ENCODE results near the gene ZNF569.
"Not testable (repeated sequence)": the region's sequence is repeated elsewhere in the genome, so short reads cannot be mapped to it uniquely, and the experiment has no call there.

ZNF569 gene

DNA sequence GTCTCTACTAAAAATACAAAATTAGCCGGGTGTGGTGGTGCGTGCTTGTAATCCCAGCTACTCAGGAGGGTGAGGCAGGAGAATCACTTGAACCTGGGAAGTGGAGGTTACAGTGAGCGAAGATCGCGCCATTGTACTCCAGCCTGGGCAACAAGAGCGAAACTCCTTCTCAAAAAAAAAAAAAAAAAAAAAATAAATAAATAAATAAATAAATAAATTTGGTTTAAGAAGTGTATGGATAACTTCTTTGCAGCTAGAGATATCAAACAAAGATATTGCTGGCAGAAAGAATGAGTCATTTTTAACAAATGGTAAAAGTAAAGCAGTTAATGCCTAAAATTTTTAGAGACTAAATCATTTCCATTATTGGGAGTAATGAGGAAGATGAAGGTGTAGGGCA, 75.8 kb downstream of the ZNF569 start:
- not testable (repeated sequence) for DNase-seq

DNA sequence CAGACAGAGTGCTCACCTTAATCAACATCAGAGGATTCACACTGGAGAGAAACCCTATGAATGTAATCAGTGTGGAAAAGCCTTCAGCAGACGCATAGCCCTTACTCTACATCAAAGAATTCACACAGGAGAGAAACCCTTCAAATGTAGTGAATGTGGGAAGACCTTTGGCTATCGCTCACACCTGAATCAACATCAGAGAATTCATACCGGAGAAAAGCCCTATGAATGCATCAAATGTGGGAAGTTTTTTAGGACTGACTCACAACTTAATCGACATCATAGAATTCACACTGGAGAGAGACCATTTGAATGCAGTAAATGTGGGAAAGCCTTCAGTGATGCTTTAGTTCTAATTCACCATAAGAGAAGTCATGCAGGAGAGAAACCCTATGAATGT, 78.0 kb downstream of the ZNF569 start:
- DNase-seq = no peak

DNA sequence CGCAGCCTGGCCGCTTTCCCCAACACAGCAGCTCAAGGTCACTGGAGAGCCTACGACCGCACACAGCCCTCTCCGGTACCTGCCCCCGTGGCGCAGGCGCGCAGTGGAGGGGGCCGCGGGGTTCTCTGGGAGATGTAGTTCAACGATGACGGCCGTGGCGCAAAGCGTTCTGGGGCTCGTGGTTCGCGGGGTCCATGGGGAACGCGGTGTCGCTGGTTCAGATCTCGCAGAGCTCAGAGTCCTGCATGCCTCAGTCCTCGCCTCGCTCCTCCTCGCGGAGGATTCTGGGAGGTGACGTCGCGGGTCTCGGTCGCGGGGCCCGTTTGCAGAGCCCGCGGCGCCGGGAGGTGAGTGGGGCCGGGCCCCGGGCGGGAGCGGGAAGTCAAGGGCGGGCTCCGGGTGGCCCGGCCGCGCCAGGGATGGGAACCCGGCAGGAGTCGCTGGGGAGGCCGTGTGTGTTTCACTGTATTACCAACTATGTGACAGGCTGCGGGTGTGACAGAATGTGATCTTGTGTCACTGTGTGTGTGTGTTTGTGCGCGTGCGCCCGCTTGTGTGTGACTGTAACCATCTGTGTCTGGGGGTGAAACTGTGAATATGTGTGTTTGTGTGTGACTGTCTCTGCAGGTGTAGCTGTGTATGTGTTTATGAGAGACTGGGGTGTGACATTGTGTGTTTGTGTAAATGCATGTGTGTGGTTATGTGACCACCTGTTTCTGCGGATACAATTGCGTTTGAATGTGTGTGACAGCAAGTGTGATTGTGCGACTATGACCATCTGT, 96.2 kb downstream of the ZNF569 start, which contains the start of gene ZNF527:
Gene ZNF527 (plus strand): TSS at position 220 of the 782 bp plus-strand sequence. CDS start 3,100 bp downstream, outside the sequence.
- DNase-seq = peak; percentile 98

DNA sequence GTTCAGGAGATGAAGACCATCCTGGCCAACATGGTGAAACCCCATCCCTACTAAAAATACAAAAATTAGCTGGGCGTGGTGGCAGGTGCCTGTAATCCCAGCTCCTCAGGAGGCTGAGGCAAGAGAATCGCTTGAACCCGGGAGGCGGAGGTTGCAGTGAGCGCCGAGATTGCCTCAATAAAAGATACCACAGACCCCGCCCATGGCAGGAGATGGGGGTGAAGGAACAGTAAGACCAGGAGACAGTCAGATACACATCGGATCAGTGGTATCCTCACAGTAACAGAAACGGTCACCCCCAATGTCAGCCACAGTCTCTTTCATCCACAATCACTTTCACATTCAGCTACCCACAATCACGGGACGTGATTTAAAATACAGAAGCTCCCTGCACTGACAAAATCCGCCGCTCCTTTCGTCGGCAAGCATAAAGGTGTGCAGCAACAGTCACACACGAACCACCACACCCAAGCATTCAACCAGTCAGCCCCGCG, 96.8 kb downstream of the ZNF569 start:
- not testable (repeated sequence) for DNase-seq

DNA sequence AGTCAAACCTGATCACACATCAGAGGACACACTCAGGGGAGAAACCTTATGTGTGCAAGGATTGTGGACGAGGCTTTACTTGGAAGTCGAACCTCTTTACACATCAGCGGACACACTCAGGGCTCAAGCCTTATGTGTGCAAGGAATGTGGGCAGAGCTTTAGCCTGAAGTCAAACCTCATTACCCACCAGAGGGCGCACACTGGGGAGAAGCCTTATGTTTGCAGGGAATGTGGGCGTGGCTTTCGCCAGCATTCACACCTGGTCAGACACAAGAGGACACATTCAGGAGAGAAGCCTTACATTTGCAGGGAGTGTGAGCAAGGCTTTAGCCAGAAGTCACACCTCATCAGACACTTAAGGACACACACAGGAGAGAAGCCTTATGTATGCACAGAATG, 104.5 kb downstream of the ZNF569 start:
- peak; percentile 37 for DNase-seq

DNA sequence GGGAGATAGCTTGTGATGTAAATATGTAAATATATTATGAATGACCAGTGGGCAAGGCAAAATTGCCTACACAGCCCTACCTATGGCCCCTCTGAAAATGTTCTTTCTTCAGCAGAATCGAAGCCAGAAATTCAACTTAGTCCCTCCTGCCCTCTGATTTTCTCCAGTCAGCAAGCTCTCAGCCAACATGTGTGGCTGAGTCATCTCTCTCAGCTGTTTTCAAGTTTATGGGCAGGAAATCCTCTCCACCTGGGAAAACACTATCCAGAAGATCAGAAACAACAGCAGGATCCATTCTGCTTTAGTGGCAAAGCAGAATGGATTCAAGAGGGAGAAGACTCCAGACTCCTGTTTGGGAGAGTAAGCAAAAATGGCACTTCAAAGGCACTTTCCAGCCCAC, 105.2 kb downstream of the ZNF569 start:
- no peak for DNase-seq
